Peyer's patch (tissue), 4 donors: ENCODE results near the gene TOR2A. TPM values are rescaled to one million over a fixed set of nuclear protein-coding genes. Genes with fewer than 3 reads are reported as not detected.

Source experiments
- DNase-seq, 3 donors: peaks; one replicate each; pipeline ENCODE4 v3.0.0-alpha.2; 2017 to 2019
- H3K27ac ChIP-seq, 4 donors: fragments of 200-600 bp; sonication (generic); one replicate each; pipeline ENCODE4 v1.5.1; 2016 to 2019
- H3K27me3 ChIP-seq, 2 donors: fragments of 200-600 bp; sonication (generic); one replicate each; pipeline ENCODE4 v1.5.1; 2019
- H3K36me3 ChIP-seq, 3 donors: fragments of 200-600 bp; sonication (generic); one replicate each; pipeline ENCODE4 v1.5.1; 2016 to 2019
- H3K4me1 ChIP-seq, 4 donors: fragments of 200-600 bp; sonication (generic); one replicate each; pipeline ENCODE4 v1.5.1; 2016 to 2019
- H3K4me3 ChIP-seq, 4 donors: fragments of 200-600 bp; sonication (generic); 1 replicate in 3 of 4; 2 replicates in 1 of 4; pipeline ENCODE4 v1.5.1; 2016 to 2019; ENCODE audit warnings: mild to moderate bottlenecking in 1 of 4
- H3K9me3 ChIP-seq, 4 donors: fragments of 200-600 bp; sonication (generic); one replicate each; pipeline ENCODE4 v1.5.1; 2016 to 2019; ENCODE audit warnings: mild to moderate bottlenecking in 1 of 4
- CTCF ChIP-seq, 6 experiments: fragments of 450-650 bp in 4 of 6; fragments of 200-600 bp in 2 of 6; sonication (generic) in 1 of 6; IDR thresholded peaks; one replicate each; pipeline ENCODE4 v1.5.1; 2017 to 2019; ENCODE audit warnings: antibody characterized with exemption in 6 of 6, mild to moderate bottlenecking in 3 of 6, moderate library complexity in 1 of 6
- POLR2A ChIP-seq, 2 donors: fragments of 450-650 bp; IDR thresholded peaks; one replicate each; pipeline ENCODE4 v1.5.1; 2017; ENCODE audit warnings: antibody characterized with exemption in 2 of 2, mild to moderate bottlenecking in 2 of 2, moderate library complexity in 2 of 2
- total RNA-seq, 4 donors: library from RNA; depleted of rRNA; stranded (reverse); fragments of >200 nt; gene quantifications; one replicate each; pipeline ENCODE4 v1.1.0, GENCODE V29; 2016

TOR2A gene
- total RNA-seq, 4 donors from 2014 or later = 26.4 to 70.9 (median 35.4) TPM

DNA sequence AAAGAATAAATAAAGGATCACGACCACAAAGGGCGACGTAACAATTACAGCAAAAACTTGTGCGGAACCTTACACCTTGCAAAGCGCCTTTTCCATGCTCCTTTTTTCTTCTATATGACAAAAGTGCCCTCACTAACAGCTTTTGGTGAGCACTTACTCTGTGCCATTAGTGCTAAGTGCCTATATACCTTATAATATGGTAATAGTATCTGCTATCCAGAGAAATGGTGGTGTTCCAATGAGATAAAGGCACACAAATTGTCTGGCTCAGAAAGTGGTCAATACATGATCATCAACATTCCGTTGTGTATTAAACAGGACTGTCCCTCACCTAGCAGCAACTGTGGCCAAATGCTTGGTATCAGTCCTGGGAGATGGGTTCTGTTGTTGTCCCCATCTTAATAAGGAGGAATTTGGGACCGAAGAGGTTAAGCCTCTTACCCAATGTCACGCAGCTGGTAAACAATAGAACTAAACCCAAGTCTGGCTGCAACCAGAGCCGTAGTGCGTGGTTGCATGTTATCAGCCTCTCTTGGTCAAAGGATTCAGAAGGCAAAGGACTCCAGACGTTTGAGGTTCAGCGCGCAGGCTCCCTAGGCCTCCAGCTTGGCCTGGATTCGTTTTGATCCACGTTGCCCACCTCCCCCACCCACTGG, 564 bp upstream of the TOR2A start:
- DNase-seq = no peak
- no peaks in the 10 kb centered on the region for H3K9me3 ChIP-seq
- peaks cover 0 to 20% (median 0%) of the 10 kb centered on the region in 3 donors for H3K36me3 ChIP-seq
- H3K27ac ChIP-seq = peak overlapping the region in 2 of 4 donors; percentile 90 to 93
- H3K27me3 ChIP-seq = no peaks in the 10 kb centered on the region
- H3K4me3 ChIP-seq = no peak overlapping the region
- H3K4me1 ChIP-seq = peaks cover 0 to 14% (median 4%) of the 10 kb centered on the region in 4 donors
- no peak for TF ChIP-seq CTCF (IDR thresholded peaks at IDR 0.05)
- TF ChIP-seq POLR2A (IDR thresholded peaks at IDR 0.05) = no peak

DNA sequence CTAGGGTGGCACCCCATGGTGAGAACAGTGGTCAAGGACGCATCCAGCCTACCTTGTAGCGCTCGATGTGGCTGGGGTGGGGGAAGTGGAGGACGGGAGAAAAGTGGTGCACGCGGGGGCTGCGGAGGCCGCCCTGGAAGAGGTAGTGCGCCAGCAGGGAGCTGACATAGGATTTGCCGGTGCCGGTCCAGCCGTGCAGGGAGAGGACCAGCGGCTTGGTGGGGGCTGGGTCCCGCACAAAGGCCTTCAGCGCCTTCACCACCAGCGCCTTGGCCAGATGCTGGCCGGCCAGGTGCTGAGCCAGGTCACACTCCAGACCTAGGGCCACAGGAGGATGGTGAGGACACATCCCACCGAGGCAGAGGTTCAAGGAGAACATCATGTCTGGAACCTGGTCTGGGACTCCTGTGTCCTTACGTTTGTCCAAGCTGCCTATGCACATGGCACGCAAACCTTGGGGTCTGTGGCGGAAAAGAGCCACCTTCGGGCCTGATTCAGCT, 797 bp downstream of the TOR2A start:
- DNase-seq = no peak
- peak overlapping the region; percentile 51 to 84 (median 69) for H3K4me3 ChIP-seq

DNA sequence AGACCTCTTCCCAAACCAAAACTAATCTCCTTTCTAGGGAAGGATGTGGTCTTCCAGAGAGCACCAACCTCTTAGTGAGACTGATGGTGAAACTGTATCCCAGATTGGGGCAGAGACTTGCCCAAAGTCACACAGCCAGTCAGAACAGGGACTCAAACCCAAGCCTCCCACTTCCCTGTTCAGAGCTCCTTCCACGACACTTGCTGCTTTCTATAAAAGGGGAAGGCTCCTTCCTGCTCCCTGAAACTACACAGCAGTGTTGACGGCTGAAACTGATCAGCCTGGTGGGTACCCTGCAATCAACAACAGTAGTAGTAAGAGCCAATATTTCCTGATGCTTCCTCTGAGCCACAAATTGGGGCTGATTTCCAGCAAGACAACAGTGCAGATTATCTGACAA, 1.5 kb downstream of the TOR2A start:
- no peaks in the 10 kb centered on the region for H3K9me3 ChIP-seq
- H3K4me3 ChIP-seq = no peak overlapping the region
- H3K4me1 ChIP-seq = peaks cover 0 to 7% (median 3%) of the 10 kb centered on the region in 4 donors
- H3K36me3 ChIP-seq = peaks cover 0 to 18% (median 0%) of the 10 kb centered on the region in 3 donors
- DNase-seq = no peak
- H3K27ac ChIP-seq = peak overlapping the region in 1 of 4 donors; percentile 25
- TF ChIP-seq POLR2A (IDR thresholded peaks at IDR 0.05) = no peak
- no peaks in the 10 kb centered on the region for H3K27me3 ChIP-seq

More for the DNA sequence above, 797 bp downstream of the TOR2A start:
- H3K9me3 ChIP-seq = no peaks in the 10 kb centered on the region
- peaks cover 0 to 20% (median 0%) of the 10 kb centered on the region in 3 donors for H3K36me3 ChIP-seq
- TF ChIP-seq CTCF (IDR thresholded peaks at IDR 0.05) = no peak
- TF ChIP-seq POLR2A (IDR thresholded peaks at IDR 0.05) = no peak
- H3K27ac ChIP-seq = peak overlapping the region; percentile 85 to 97 (median 92)
- H3K4me1 ChIP-seq = peaks cover 0 to 7% (median 3%) of the 10 kb centered on the region in 4 donors
- no peaks in the 10 kb centered on the region for H3K27me3 ChIP-seq

DNA sequence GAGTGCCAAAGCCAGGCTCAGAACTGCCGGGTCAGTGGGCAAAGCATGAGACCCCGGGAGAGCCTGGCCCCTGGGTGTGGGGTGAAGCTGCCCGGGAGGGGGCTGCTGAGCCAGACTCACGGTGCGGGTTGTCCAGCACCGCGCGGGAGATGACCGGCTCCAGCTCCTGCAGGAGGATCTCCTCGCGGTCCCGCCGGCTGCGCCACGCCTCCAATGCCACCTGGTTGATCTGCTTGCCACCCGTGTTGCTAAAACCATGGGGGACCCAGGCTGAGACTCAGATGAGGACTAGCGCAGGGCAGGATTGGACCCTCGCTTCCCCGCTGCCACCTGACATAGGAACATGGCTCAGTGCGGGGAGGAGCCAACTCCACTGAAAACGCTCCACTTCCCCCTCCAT, 2.6 kb downstream of the TOR2A start:
- no peak for TF ChIP-seq POLR2A (IDR thresholded peaks at IDR 0.05)
- no peak for TF ChIP-seq CTCF (IDR thresholded peaks at IDR 0.05)
- no peak for DNase-seq
- no peak overlapping the region for H3K27ac ChIP-seq
- H3K4me1 ChIP-seq = peaks cover 0 to 7% (median 3%) of the 10 kb centered on the region in 4 donors
- H3K27me3 ChIP-seq = no peaks in the 10 kb centered on the region
- peaks cover 0 to 15% (median 0%) of the 10 kb centered on the region in 3 donors for H3K36me3 ChIP-seq
- H3K9me3 ChIP-seq = no peaks in the 10 kb centered on the region
- no peak overlapping the region for H3K4me3 ChIP-seq

- no peaks in the 10 kb centered on the region for H3K27me3 ChIP-seq
- DNase-seq = no peak
- TF ChIP-seq CTCF (IDR thresholded peaks at IDR 0.05) (no peak), POLR2A (IDR thresholded peaks at IDR 0.05) (no peak)
- H3K4me3 ChIP-seq = no peak overlapping the region
- peaks cover 0 to 7% (median 3%) of the 10 kb centered on the region in 4 donors for H3K4me1 ChIP-seq
- H3K27ac ChIP-seq = no peak overlapping the region
- no peaks in the 10 kb centered on the region for H3K9me3 ChIP-seq
- H3K36me3 ChIP-seq = peaks cover 0 to 15% (median 0%) of the 10 kb centered on the region in 3 donors
Measured at GRCh38 chr9:127731938-127732337, 3.2 kb downstream of the TOR2A start.

DNA sequence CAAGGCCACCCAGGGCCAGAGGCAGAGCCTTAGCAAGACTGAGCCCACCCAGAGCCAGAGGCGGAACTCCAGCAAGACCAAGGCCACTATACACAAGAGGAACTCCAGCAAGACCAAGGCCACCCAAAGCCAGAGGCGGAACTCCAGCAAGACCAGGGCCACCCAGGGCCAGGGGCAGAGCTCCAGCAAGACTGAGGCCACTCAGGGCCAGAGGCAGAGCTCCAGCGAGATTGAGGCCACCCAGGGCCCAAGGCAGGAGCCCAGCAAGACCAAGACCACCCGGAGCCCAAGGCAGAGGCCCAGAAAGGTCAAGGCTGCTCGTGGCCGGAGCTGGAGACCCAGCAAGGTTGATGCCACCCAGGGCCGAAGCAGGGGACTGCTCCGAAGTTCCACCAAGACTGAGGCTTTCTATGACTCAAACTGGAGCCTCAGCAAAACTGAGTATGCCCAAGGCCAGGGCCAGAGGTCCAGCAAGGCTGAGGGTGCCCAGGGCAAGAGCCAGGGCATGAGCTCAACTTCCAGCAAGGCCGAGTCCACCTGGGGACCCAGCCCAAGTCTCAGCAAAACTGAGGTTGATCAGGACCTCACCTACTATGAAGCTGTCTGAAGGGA, 4.2 kb downstream of the TOR2A start:
- TF ChIP-seq CTCF (IDR thresholded peaks at IDR 0.05) (no peak), POLR2A (IDR thresholded peaks at IDR 0.05) (no peak)
- no peak overlapping the region for H3K4me3 ChIP-seq
- H3K36me3 ChIP-seq = peaks cover 0 to 15% (median 0%) of the 10 kb centered on the region in 3 donors
- peaks cover 0 to 7% (median 3%) of the 10 kb centered on the region in 4 donors for H3K4me1 ChIP-seq
- no peak overlapping the region for H3K27ac ChIP-seq
- H3K27me3 ChIP-seq = no peaks in the 10 kb centered on the region
- no peak for DNase-seq
- no peaks in the 10 kb centered on the region for H3K9me3 ChIP-seq
